ENCODE measurements around the gene ATP8B4.

The ATP8B4 gene

GRCh38 chr15:49989498-49989897 is 129.5 kb downstream of the ATP8B4 start:
- Histone ChIP-seq H3K4me3 (ENCODE audit: low read length) (no peak overlapping the region), H3K36me3 (ENCODE audit: insufficient read depth, low read length) (no peaks in the 10 kb centered on the region), H3K27me3 (ENCODE audit: control insufficient read depth, insufficient read depth, low read length) (no peaks in the 10 kb centered on the region), H3K9me3 (replicated peaks; ENCODE audit: low read length) (no peaks in the 10 kb centered on the region), H3K4me1 (ENCODE audit: control insufficient read depth, insufficient read depth, low read length) (no peaks in the 10 kb centered on the region), H3K9ac (ENCODE audit: low read depth, low read length) (no peak overlapping the region), H3K4me2 (ENCODE audit: low read length) (no peak overlapping the region)

GRCh38 chr15:49988766-49989165 is 130.3 kb downstream of the ATP8B4 start:
- no peak overlapping the region for H3K9ac ChIP-seq (ENCODE audit: low read depth, low read length)
- H3K36me3 ChIP-seq (ENCODE audit: insufficient read depth, low read length), result no peaks in the 10 kb centered on the region
- no peaks in the 10 kb centered on the region for H3K9me3 ChIP-seq (replicated peaks; ENCODE audit: low read length)
- H3K4me3 ChIP-seq (ENCODE audit: low read length), result no peak overlapping the region
- H3K4me2 ChIP-seq (ENCODE audit: low read length), result no peak overlapping the region
- H3K27me3 ChIP-seq (ENCODE audit: control insufficient read depth, insufficient read depth, low read length), result no peaks in the 10 kb centered on the region
- no peaks in the 10 kb centered on the region for H3K4me1 ChIP-seq (ENCODE audit: control insufficient read depth, insufficient read depth, low read length)

GRCh38 chr15:49987896-49988295 is 131.1 kb downstream of the ATP8B4 start:
- no peaks in the 10 kb centered on the region for H3K27me3 ChIP-seq (ENCODE audit: control insufficient read depth, insufficient read depth, low read length)
- H3K9ac ChIP-seq (ENCODE audit: low read depth, low read length), result no peak overlapping the region
- H3K4me1 ChIP-seq (ENCODE audit: control insufficient read depth, insufficient read depth, low read length), result no peaks in the 10 kb centered on the region
- no peak overlapping the region for H3K4me2 ChIP-seq (ENCODE audit: low read length)
- H3K9me3 ChIP-seq (replicated peaks; ENCODE audit: low read length), result no peaks in the 10 kb centered on the region
- no peaks in the 10 kb centered on the region for H3K36me3 ChIP-seq (ENCODE audit: insufficient read depth, low read length)
- no peak overlapping the region for H3K4me3 ChIP-seq (ENCODE audit: low read length)

GRCh38 chr15:49987198-49987785 is 131.7 kb downstream of the ATP8B4 start:
- Histone ChIP-seq H3K27me3 (ENCODE audit: control insufficient read depth, insufficient read depth, low read length) (no peaks in the 10 kb centered on the region), H3K9ac (ENCODE audit: low read depth, low read length) (no peak overlapping the region), H3K9me3 (replicated peaks; ENCODE audit: low read length) (no peaks in the 10 kb centered on the region), H3K4me3 (ENCODE audit: low read length) (no peak overlapping the region), H3K4me2 (ENCODE audit: low read length) (no peak overlapping the region), H3K4me1 (ENCODE audit: control insufficient read depth, insufficient read depth, low read length) (no peaks in the 10 kb centered on the region), H3K36me3 (ENCODE audit: insufficient read depth, low read length) (no peaks in the 10 kb centered on the region)

GRCh38 chr15:49986326-49986725 is 132.7 kb downstream of the ATP8B4 start:
- Histone ChIP-seq H3K9me3 (replicated peaks; ENCODE audit: low read length) (no peaks in the 10 kb centered on the region), H3K4me2 (ENCODE audit: low read length) (no peak overlapping the region), H3K4me3 (ENCODE audit: low read length) (no peak overlapping the region), H3K9ac (ENCODE audit: low read depth, low read length) (no peak overlapping the region), H3K36me3 (ENCODE audit: insufficient read depth, low read length) (no peaks in the 10 kb centered on the region), H3K27me3 (ENCODE audit: control insufficient read depth, insufficient read depth, low read length) (no peaks in the 10 kb centered on the region), H3K4me1 (ENCODE audit: control insufficient read depth, insufficient read depth, low read length) (no peaks in the 10 kb centered on the region)

GRCh38 chr15:49985463-49985862 is 133.6 kb downstream of the ATP8B4 start:
- H3K9me3 ChIP-seq (replicated peaks; ENCODE audit: low read length), result no peaks in the 10 kb centered on the region
- H3K9ac ChIP-seq (ENCODE audit: low read depth, low read length), result no peak overlapping the region
- H3K4me2 ChIP-seq (ENCODE audit: low read length), result no peak overlapping the region
- no peak overlapping the region for H3K4me3 ChIP-seq (ENCODE audit: low read length)
- H3K36me3 ChIP-seq (ENCODE audit: insufficient read depth, low read length), result no peaks in the 10 kb centered on the region
- H3K4me1 ChIP-seq (ENCODE audit: control insufficient read depth, insufficient read depth, low read length), result no peaks in the 10 kb centered on the region
- no peaks in the 10 kb centered on the region for H3K27me3 ChIP-seq (ENCODE audit: control insufficient read depth, insufficient read depth, low read length)

- H3K9ac ChIP-seq (ENCODE audit: low read depth, low read length), result no peak overlapping the region
- no peaks in the 10 kb centered on the region for H3K9me3 ChIP-seq (replicated peaks; ENCODE audit: low read length)
- no peaks in the 10 kb centered on the region for H3K36me3 ChIP-seq (ENCODE audit: insufficient read depth, low read length)
- no peak overlapping the region for H3K4me3 ChIP-seq (ENCODE audit: low read length)
- no peaks in the 10 kb centered on the region for H3K4me1 ChIP-seq (ENCODE audit: control insufficient read depth, insufficient read depth, low read length)
- H3K27me3 ChIP-seq (ENCODE audit: control insufficient read depth, insufficient read depth, low read length), result no peaks in the 10 kb centered on the region
- no peak overlapping the region for H3K4me2 ChIP-seq (ENCODE audit: low read length)
Observed at GRCh38 chr15:49984436-49984835, 134.6 kb downstream of the ATP8B4 start.

GRCh38 chr15:49982584-49982983 is 136.4 kb downstream of the ATP8B4 start:
- Histone ChIP-seq H3K36me3 (ENCODE audit: insufficient read depth, low read length) (no peaks in the 10 kb centered on the region), H3K4me3 (ENCODE audit: low read length) (no peak overlapping the region)

GRCh38 chr15:49979705-49980382 is 139.2 kb downstream of the ATP8B4 start:
- no peaks in the 10 kb centered on the region for H3K27me3 ChIP-seq (ENCODE audit: control insufficient read depth, insufficient read depth, low read length)
- no peaks in the 10 kb centered on the region for H3K4me1 ChIP-seq (ENCODE audit: control insufficient read depth, insufficient read depth, low read length)
- H3K4me3 ChIP-seq (ENCODE audit: low read length), result no peak overlapping the region
- H3K4me2 ChIP-seq (ENCODE audit: low read length), result no peak overlapping the region
- H3K36me3 ChIP-seq (ENCODE audit: insufficient read depth, low read length), result no peaks in the 10 kb centered on the region
- no peak overlapping the region for H3K9ac ChIP-seq (ENCODE audit: low read depth, low read length)
- H3K9me3 ChIP-seq (replicated peaks; ENCODE audit: low read length), result no peaks in the 10 kb centered on the region

More at GRCh38 chr15:49982584-49982983, 136.4 kb downstream of the ATP8B4 start:
- Histone ChIP-seq H3K9me3 (replicated peaks; ENCODE audit: low read length) (no peaks in the 10 kb centered on the region), H3K27me3 (ENCODE audit: control insufficient read depth, insufficient read depth, low read length) (no peaks in the 10 kb centered on the region), H3K4me1 (ENCODE audit: control insufficient read depth, insufficient read depth, low read length) (no peaks in the 10 kb centered on the region), H3K9ac (ENCODE audit: low read depth, low read length) (no peak overlapping the region), H3K4me2 (ENCODE audit: low read length) (no peak overlapping the region)

- H3K36me3 ChIP-seq (ENCODE audit: insufficient read depth, low read length), result no peaks in the 10 kb centered on the region
- H3K27me3 ChIP-seq (ENCODE audit: control insufficient read depth, insufficient read depth, low read length), result no peaks in the 10 kb centered on the region
- H3K4me1 ChIP-seq (ENCODE audit: control insufficient read depth, insufficient read depth, low read length), result no peaks in the 10 kb centered on the region
- no peak overlapping the region for H3K4me2 ChIP-seq (ENCODE audit: low read length)
- no peak overlapping the region for H3K4me3 ChIP-seq (ENCODE audit: low read length)
- H3K9me3 ChIP-seq (replicated peaks; ENCODE audit: low read length), result no peaks in the 10 kb centered on the region
- no peak overlapping the region for H3K9ac ChIP-seq (ENCODE audit: low read depth, low read length)
Observed at GRCh38 chr15:49978121-49978520, 140.9 kb downstream of the ATP8B4 start.

- Histone ChIP-seq H3K4me2 (ENCODE audit: low read length) (no peak overlapping the region), H3K4me1 (ENCODE audit: control insufficient read depth, insufficient read depth, low read length) (no peaks in the 10 kb centered on the region), H3K36me3 (ENCODE audit: insufficient read depth, low read length) (no peaks in the 10 kb centered on the region), H3K9me3 (replicated peaks; ENCODE audit: low read length) (no peaks in the 10 kb centered on the region), H3K9ac (ENCODE audit: low read depth, low read length) (no peak overlapping the region), H3K27me3 (ENCODE audit: control insufficient read depth, insufficient read depth, low read length) (no peaks in the 10 kb centered on the region), H3K4me3 (ENCODE audit: low read length) (no peak overlapping the region)
Observed at GRCh38 chr15:49977306-49977705, 141.7 kb downstream of the ATP8B4 start.

- no peaks in the 10 kb centered on the region for H3K27me3 ChIP-seq (ENCODE audit: control insufficient read depth, insufficient read depth, low read length)
- no peak overlapping the region for H3K9ac ChIP-seq (ENCODE audit: low read depth, low read length)
- no peaks in the 10 kb centered on the region for H3K9me3 ChIP-seq (replicated peaks; ENCODE audit: low read length)
- H3K4me3 ChIP-seq (ENCODE audit: low read length), result no peak overlapping the region
- no peak overlapping the region for H3K4me2 ChIP-seq (ENCODE audit: low read length)
- H3K4me1 ChIP-seq (ENCODE audit: control insufficient read depth, insufficient read depth, low read length), result no peaks in the 10 kb centered on the region
- no peaks in the 10 kb centered on the region for H3K36me3 ChIP-seq (ENCODE audit: insufficient read depth, low read length)
Observed at GRCh38 chr15:49964551-49964950, 154.5 kb downstream of the ATP8B4 start.
